ENCODE measurements around the gene TMEM132C.

- TF ChIP-seq CTCF (IDR thresholded peaks at IDR 0.05) = no peak
- no peak for TF ChIP-seq ZFX (IDR thresholded peaks at IDR 0.05; ENCODE audit: borderline replicate concordance)
Measured at GRCh38 chr12:128455851-128456250, 188.9 kb downstream of the TMEM132C start.
